ENCODE results near the gene PRUNE1.
A peak's percentile ranks its signal among the peaks of the same experiment; 100 is the strongest.

PRUNE1 gene, protein sequence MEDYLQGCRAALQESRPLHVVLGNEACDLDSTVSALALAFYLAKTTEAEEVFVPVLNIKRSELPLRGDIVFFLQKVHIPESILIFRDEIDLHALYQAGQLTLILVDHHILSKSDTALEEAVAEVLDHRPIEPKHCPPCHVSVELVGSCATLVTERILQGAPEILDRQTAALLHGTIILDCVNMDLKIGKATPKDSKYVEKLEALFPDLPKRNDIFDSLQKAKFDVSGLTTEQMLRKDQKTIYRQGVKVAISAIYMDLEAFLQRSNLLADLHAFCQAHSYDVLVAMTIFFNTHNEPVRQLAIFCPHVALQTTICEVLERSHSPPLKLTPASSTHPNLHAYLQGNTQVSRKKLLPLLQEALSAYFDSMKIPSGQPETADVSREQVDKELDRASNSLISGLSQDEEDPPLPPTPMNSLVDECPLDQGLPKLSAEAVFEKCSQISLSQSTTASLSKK

DNA sequence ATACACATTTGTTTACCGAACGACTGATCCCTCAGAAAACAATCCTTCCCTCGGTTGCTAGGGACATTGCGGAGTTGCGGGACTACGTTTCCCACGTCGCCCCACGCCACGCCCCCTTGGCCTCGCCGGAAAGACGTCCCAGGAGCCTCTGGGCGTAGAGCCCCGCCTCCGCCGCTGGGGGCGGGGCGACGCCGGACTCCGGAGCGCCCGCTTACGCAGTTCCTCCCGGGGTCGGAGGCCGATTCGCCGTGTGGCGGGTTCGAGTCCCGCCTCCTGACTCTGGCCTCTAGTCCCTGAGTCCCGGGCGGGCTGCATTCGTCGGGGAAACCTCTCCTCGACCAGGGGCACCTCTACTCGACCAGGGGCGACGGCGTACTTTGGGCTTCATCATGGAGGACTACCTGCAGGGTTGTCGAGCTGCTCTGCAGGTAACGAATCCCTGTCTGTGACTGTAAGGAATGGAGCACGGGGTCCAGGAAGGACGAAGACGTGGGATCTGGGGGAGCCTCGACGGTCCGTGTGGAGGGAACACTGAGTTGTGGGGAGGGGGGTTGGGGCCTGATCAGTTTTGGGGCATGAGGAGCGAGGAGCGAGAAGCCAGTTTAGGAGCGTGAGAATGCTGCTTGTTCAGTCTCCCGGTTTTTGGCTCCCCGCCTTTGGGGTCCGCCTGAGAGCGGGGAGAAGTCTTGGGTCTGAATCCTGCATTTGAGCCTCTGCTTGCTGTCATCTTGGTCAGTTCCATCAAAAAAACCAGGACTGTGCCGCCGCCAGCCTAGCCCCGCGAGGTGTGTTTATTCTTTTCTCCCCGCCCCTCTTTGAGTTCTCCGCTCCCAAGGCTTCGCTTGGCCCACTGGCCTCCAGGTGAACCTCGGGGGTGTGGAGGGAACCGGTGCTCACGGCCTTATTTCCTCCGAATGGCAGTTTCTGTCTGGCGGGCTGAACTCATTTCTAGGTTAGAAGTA lies at the start of gene PRUNE1:
Gene PRUNE1 (plus strand): TSS at position 206 of the 962 bp plus-strand sequence. CDS start 184 bp downstream, at position 390.
- DNase-seq (ENCODE audit: low read depth, low spot score) = peak; percentile 99

DNA sequence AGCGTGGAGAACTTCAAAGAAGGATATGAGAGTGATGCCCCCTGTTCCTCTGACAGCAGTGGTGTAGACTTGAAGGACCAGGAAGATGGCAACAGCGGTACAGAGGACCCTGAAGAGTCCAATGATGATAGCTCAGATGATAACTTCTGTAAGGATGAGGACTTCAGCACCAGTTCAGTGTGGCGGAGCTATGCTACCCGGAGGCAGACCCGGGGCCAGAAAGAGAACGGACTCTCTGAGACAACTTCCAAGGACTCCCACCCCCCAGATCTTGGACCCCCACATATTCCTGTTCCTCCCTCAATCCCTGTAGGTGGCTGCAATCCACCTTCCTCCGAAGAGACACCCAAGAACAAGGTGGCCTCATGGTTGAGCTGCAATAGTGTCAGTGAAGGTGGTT lies 47.6 kb upstream of the PRUNE1 start:
- DNase-seq (ENCODE audit: low read depth, low spot score) = no peak

DNA sequence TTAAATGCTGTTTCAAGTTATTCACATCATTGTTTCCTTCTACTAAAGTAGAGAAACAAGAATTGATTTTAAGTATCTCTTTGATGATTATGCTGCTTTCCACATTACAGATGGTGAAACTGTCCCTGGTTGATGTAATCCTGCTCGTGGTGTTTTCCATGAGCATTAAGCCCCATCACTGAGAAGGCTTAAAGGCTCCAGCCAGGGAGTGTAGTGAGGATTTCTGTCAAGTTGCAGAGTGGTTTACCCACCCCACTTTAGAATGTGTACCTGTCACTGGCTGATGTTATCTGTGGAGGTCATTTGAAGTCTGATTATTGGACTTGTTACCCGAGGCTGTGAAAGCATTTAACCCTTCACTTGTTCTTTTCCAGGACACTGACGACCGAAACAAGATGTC lies 46.5 kb upstream of the PRUNE1 start:
- DNase-seq (ENCODE audit: low read depth, low spot score) = no peak

DNA sequence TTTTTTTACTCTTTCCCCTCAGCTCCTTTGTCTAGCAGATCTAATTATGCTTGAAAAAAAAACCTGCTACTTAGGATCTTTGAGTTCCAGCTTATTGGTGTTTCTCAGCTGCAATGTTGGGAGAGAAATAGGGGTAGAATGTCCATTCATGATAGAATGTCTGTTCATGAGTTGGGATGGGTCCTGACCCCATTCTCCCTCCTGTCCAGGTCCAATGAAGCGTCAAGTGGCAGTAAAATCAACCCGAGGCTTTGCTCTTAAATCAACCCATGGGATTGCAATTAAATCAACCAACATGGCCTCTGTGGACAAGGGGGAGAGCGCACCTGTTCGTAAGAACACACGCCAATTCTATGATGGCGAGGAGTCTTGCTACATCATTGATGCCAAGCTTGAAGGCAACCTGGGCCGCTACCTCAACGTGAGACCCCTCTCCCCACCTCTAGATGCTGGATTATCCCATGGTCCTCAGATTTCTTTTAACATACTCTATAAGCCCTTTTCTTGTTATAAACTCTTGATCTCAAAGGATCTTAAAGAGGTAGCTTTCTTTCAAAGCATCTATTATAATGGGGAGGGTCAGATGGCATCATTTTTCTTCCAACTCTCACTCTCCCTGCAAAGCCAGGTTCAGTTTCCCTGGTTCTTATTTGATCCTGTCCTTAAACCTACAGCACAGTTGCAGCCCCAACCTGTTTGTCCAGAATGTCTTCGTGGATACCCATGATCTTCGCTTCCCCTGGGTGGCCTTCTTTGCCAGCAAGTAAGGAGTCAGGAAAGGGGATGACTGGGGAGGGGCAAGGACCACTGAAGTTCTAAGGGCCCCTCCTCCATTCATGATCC lies 44.7 kb upstream of the PRUNE1 start:
- no peak for DNase-seq (ENCODE audit: low read depth, low spot score)

DNA sequence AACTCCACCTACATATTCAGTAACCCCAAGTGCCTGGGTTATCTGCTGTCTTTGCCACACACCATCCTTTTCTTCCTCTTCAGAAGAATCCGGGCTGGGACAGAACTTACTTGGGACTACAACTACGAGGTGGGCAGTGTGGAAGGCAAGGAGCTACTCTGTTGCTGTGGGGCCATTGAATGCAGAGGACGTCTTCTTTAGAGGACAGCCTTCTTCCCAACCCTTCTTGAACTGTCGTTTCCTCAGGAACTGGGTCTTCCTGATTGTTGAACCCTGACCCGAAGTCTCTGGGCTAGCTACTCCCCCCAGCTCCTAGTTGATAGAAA lies 44.1 kb upstream of the PRUNE1 start:
- DNase-seq (ENCODE audit: low read depth, low spot score) = no peak

DNA sequence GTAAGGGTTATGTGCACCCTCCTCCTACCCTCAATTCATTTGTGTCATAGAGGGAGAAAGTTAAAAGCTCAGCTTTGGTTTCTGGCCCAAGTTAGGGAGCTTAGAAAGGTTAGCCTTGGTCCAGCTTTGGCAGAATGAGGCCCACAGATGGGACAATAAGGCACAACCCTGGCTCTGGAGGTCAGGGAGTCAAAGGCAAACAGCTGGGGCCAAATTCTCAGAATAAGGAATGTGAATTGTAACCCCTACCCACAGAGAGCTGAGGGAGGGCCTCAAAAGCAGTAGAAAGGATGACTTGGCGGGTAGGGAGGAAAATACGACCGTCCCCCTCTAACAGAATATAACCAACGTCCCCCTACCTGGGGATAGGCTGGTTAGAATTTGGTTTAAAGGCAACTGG lies 42.6 kb upstream of the PRUNE1 start:
- DNase-seq (ENCODE audit: low read depth, low spot score) = no peak

DNA sequence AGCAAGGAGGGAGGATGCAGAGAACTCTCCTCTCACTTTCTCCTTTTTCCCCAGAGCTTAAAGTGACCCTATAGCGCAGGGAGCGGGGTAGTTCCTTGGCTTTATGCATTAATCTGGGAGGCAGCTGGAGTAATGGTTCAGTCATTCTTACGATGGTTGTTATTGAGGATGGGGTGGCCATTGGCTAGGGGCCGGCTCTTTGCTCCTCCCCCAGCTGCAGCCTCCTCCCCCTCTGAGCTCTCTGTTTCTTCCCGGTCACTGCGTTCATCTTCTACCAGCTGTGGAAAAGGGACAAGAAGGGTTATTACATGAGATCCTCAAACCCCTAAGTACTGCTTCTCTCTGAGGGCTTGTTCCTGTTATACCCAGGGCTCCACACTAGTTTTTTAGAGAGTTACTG lies 42.2 kb upstream of the PRUNE1 start:
- DNase-seq (ENCODE audit: low read depth, low spot score) = no peak

DNA sequence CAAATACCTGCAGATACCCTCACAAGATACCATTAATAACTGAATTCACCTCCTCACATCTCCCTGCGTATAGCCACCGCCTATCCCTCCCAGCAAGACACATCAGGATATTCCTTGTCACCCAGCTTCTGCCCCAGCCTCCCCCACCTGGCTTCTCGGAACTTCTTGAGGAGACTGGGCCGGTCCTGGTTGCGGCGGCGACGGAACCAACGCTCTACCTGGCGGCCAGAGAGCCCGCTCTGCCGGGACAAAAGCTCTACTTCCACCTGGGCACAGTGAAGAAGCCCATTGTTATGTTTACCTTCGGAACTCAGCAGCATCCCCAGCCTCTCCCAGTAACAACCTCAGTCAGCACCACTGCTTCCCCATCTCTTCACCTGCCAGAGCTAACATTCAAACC lies 40.3 kb upstream of the PRUNE1 start:
- DNase-seq (ENCODE audit: low read depth, low spot score) = no peak

DNA sequence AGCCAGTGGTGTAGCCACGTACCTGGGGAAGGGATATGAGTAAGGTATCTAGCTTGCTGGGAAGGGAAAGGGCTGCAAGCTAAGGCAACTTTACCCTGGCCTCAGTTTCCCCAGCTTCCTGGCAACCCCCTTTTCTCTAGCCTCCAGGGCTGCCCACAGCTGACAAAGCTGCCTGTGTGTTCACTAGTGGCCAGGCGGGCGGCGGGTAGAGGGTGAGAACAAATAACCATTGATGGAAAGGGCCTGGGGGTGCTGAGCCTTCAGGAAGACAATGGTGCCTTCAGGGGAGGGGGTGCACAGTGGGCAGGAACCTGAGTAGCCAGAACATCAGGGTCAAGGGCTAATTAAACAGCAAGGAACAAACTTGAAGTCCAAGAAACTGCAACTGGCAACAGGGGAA lies 39.8 kb upstream of the PRUNE1 start:
- no peak for DNase-seq (ENCODE audit: low read depth, low spot score)

DNA sequence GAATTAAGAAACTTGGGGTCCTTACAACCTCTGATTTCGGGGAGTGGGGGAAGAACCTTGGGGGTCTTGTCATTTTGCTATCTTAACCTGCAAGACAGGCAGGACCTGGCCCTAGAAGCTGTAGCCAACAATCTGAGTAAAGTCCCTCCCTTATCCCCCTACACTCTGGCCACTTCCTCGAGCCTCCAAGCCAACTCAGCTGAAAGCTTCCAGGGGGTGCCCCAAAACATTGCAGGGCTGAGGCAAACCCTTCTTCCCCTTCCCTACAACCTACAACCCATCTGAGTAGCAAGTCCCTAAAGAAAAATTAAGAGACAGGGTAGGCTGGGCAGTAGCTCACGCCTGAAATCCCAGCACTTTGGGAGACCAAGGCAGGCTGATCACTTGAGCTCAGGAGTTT lies 38.6 kb upstream of the PRUNE1 start:
- no peak for DNase-seq (ENCODE audit: low read depth, low spot score)

DNA sequence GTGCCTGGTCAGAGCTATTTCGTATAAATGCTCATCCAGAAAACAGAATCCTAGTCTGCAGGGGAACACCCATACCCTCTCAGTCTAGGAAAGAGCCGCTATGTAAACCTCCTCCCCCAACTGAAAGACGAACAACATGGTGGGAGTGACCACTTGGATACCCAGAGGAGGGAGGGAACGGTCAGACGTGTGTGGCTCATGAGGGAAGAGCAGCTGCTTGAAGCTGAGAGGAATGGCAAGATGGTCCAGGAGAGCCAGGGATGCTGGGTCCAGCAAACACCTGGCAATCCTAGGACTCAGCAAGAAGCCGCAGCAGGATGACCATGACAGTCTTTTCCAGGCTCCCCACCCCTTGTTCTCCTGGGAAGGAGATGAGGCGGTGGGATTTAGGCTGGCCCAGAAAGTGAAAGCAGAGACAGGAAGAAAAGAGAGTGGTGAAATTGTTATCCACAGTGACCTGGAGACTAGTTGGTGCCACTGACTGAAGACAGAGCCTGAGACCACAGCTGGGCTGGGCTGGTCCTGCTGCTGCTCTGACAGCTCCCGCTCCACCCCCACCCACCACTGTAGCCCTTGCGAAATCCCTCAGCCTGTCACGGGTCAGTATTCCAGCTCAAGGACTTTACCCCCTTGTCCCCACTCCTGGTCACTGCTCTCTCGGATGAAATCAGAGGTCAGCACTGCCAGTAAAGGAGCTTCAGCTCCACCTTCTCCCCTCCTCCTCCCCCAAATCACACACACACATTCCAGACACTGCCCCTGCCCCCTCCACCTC lies 37.3 kb upstream of the PRUNE1 start:
- DNase-seq (ENCODE audit: low read depth, low spot score) = peak; percentile 47

DNA sequence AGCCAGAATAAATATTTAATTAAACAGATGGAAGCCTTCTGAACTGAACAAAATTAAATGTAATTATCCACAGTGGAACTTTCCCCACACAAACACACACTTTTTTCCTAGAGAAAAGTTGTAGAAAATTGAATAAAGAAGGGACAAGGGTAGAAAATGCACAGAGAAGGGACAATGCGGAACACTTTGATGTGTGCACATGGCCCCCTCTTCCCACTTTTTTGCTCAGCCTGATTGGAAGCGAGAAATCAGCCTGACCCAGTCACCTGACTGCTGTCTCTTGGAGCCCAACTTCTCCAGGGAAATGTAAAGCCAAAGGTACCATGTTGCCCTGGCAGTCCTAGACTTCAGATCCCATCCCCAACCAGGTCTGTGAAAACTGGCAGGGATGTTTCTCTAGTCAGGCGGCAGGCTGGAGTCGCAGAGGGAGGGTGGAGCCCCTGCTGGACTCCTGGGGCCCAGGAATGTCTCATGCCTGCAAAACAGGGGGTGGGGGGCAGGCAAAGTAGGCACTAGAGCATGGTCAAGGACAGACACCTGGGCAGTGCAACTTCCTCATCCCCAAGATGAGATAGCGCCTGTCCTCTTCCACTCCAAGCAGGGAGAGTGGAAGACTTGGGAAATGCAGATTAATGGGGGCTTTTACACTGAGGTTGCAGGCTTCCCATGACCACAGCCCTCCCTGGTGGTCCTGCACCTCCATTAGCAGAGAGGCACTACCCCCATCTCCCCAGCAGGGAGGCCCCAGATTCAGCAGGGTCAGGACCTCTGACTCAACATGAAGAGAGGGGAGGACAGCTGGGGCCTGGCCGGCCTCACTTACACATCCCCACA lies 36.4 kb upstream of the PRUNE1 start:
- DNase-seq (ENCODE audit: low read depth, low spot score) = peak; percentile 20

DNA sequence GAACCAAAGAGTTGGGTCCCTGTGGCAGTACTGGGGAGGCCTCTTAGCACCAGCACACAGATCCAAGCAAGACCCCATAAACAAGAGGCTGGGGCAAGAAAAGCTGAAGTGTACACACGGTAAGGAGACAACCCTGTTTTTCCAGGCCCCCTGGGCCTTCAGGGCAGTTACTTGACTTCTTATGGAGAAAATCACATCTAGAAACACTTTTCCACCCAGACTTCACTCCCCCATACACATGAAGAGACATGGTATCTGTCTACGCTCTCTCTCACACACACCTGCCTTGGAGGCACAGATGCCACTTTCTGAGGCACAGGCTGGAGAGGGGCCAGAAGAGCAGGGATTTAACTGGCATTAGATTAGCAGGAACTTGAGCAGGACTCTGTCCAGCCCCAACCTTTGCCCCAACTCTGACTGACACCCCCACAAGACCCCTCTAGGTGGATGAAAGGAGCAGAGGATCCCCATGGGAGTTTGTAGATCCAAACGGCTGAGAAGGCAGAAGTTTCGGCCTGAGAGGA lies 35.8 kb upstream of the PRUNE1 start:
- no peak for DNase-seq (ENCODE audit: low read depth, low spot score)

DNA sequence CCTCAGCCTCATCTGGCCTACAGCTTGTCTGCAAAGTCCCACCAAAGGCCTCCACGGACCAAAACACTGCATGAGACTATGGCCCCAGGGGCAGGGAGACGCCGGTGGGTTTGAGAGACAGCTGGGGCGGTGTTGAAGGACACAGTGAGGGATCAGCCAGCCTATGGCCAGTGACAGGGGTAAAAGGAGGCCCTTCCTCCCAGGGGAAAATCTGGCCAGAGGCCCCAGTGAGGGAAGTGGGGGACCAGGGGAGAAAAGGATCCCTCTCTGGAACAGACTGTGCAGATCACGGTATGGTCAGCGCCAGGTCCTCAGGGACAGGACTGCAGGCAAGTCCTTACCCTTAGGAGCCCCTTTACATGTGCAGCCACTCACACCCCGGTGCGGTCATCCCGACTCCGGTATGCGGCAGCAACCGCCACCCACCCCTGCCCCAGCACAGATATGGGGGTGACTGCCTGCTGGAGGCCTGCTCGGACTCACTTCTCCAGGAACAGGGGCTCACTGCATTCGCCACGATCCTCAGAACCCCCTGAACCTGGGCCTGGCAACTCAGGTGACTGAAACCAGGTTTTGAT lies 34.9 kb upstream of the PRUNE1 start:
- DNase-seq (ENCODE audit: low read depth, low spot score) = peak; percentile 48

DNA sequence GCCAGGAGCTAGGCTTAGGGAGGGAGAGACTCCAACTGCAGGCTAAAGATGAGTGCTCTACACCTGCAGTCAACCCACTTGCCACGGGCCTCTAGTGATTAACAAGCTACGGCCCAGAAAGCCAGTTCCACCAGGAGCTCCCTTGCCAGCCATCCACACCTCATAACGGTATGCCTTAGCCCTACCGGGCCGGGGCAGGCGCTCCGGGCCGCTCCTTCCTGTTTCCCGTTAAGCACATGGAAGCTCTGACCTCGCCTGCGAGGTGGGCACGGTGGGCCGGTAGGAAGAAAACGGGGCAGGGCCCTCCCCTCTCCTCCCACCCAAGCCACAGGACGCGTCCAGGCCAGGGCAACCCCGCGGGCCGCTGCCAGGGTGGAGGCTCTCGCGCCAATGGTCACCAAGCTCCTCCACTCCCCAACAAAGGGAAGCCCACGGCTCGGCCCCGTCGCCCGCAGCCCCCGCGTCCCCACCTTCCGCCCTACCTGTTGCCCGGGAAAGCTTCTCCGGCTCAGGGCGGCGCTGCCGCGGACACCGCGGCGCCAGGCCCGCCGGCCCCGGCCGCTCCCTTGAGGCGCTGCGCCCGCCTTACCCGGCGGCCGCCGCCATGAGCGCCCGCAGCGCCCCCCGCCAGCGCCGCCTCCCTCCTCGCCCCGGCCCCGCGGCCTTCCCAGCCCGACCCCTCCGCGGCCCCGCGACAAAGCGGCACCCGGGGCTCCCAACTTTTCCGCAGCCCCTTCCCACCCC lies 34.2 kb upstream of the PRUNE1 start:
- peak; percentile 66 for DNase-seq (ENCODE audit: low read depth, low spot score)

DNA sequence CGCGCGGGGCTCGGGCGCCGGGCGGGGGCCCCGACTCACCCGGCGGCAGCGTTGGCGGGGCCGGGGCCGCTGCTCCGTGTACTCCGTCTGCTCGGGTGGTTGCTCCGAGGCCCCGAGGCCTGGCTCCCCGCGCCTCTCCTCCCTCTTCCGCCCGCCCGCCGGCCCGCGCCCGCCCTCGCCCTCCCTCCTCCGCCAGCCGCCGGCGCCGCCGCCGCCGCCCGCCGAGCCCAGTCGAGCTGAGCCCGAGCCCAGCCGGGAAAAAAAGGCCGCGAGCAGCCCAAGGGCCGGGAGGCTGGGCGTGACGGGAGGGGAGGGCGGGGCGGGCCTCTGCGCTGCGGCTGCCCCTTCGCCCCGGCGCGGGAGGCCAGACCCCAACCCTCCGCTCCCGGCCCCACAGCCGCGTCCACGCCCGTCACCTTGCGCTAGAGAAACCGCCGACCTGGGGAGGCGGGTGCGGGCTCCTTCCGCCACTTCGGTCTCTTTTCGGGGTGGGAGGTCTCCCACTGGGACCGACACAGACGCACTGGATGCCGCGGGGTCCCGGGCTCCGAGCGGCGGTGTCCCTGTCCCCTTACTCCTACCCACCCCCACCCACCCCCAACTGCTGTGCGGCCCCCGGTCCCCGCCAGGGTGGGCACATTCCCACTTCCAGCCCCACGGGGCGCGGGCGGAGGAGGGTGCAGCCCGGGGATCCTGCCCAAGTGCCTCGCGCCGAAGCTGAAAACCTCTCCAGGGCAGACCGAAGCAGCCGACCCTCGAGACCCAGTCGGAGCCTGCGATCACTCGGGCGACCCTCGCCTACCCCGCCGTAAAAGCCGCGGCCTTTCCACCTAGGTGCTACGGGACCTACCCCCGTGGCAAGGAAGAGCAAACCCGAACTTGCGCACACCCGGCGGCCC lies 33.4 kb upstream of the PRUNE1 start, which contains the start of gene CERS2:
Gene CERS2 (minus strand): TSS at position 256 of the 899 bp plus-strand sequence. CDS start 5,745 bp downstream, outside the sequence.
- peak; percentile 97 for DNase-seq (ENCODE audit: low read depth, low spot score)

DNA sequence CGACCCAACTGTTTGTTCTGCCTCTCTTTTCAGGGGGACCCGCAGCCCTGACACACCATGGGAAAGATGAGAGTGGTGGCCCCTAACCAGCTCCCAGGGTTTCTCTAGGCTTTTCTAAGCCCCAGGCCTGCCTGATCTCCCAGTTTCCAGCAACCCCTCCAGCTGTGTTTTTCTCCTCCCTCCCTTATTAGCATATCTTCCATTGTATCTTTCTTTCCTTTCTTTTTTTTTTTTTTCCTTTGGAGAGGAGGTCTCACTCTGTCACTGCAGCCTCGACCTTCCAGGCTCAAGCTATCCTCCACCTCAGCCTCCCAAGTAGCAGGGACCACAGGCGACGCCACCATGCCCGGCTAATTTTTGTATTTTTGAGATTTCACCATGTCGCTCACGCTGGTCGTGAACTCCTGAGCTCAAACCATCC lies 31.8 kb upstream of the PRUNE1 start:
- no peak for DNase-seq (ENCODE audit: low read depth, low spot score)
